Kidney glomerular epithelial cell (primary cell): ENCODE data around the gene KRT26.

Experiments used
- DNase-seq: peaks from one replicate; lab custom pipeline; 2025; lab: John Stamatoyannopoulos, UW

KRT26 gene

DNA sequence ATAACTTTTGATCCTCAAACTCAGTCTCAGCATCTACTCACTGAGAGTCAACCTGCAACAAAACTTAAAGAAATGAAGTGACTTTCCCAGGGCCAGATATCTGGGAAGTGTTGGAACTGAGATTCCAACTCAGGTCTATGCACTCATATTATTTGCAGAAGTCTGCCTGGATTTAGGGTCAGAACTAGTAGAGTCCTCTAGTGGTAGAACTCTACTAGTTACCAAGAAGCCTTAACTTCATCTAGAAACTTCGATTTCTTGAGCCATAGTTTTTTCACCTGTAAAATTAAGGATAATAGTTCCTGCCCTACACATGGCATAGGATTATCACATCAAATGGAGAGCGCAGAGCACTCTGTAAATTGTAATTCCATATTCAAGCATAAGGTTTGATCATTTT lies 45.1 kb downstream of the KRT26 start:
- DNase-seq = no peak

- no peak for DNase-seq
Measured at GRCh38 chr17:40724656-40725055, 47.3 kb downstream of the KRT26 start.

DNA sequence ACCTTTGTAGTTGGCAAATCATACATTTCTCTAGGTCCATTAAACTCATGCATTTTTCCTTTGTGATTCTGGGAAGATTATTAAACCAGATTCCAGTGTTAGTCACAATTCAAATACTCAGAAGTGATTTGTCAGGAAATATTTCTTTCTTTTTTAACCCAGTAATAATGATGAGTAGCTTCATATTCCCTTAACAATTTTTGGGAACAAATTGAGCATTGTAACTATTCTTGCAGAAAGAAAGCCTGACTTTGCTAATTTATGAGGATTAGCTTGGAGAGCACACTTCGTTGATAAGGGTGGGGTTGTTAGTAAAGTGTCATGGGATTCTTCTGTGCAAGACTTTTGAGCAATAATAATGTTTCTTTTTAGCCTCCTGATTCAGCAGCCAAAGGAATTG lies 49.8 kb downstream of the KRT26 start:
- DNase-seq = peak; percentile 86

DNA sequence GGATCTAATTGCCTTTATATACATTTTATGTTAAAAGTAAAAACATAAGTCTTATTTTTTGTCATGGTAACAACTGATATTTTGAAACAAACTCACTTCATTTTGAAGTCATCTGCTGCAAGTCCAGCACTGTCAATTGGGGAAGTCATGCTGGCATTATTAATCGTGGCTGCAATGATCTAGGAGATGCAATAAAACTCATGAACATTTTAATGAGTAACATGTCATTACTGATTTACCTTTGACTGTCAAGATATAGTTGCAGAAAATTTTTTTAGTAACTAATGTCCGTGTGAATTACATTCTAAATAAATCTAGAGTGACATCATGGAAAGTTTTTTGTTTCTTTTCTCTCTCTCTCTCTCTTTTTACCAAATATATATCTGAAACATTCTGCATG lies 51.1 kb downstream of the KRT26 start:
- peak; percentile 38 for DNase-seq

GRCh38 chr17:40718930-40719329 lies 53.1 kb downstream of the KRT26 start:
- DNase-seq = no peak

DNA sequence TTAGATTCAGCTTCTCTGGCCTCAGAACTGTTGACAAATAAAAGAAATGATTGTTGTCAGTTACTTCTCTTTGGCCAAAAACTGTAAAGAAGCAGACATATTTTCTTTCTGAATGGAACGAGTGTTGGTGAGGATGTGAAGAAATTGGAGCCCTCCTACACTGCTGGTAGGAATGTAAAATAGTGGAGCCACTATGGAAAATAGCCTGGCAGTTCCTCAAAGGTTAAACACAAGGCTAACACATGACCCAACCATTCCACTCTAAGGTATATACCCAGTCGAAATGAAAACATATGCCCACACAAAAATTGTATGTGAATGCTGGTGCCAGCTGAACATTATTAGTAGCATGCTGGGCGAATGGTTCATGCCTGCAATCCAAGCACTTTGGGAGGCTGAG lies 54.2 kb downstream of the KRT26 start:
- no peak for DNase-seq
